ENCODE measurements around the gene NR3C1.

GRCh38 chr5:143319437-143320227 is 83.9 kb downstream of the NR3C1 start:
- TF ChIP-seq CTCF (IDR thresholded peaks at IDR 0.05): no peak
- TF ChIP-seq POLR2A (IDR thresholded peaks at IDR 0.05): no peak

Measured in uterus (tissue), 2 donors.